Activated CD8-positive, alpha-beta T cell treated with anti-CD3 and anti-CD28 coated beads, Interleukin-2, amount 10 ng/mL, durations not matched to agents 7 days and 5 days (primary cell): ENCODE measurements around the gene INPP4A. TPM values are rescaled to one million over a fixed set of nuclear protein-coding genes. Genes with fewer than 3 reads are reported as not detected.

ENCODE experiments used
- ATAC-seq: fragments of 150-1000 bp; cut with Tn5 transposase; one replicate; pipeline ENCODE4 v1.10.0; 2021; ENCODE audit warnings: moderate library complexity
- CTCF ChIA-PET: fragments of 350-600 bp; sonication (Branson Sonifier 250); formaldehyde crosslinking; loops from one replicate; lab custom pipeline; 2021; ENCODE audit warnings: antibody characterized with exemption; lab: Charles Lee
- POLR2A ChIA-PET: fragments of 350-600 bp; sonication (Branson Sonifier 250); formaldehyde crosslinking; loops from one replicate; lab custom pipeline; 2021; ENCODE audit warnings: antibody characterized with exemption; lab: Charles Lee
- DNase-seq: peaks from one replicate; pipeline ENCODE4 v3.0.0-alpha.2; 2020
- H3K27ac Mint-ChIP-seq: one replicate; pipeline ENCODE4 v1.8.0; 2021; ENCODE audit warnings: mild to moderate bottlenecking, mixed read lengths
- H3K27me3 Mint-ChIP-seq: one replicate; pipeline ENCODE4 v1.8.0; 2021; ENCODE audit warnings: low read depth, mixed read lengths
- H3K36me3 Mint-ChIP-seq: one replicate; pipeline ENCODE4 v1.8.0; 2021; ENCODE audit warnings: low read depth, mixed read lengths
- H3K4me1 Mint-ChIP-seq: one replicate; pipeline ENCODE4 v1.8.0; 2021; ENCODE audit warnings: low read depth, mixed read lengths
- H3K4me3 Mint-ChIP-seq: one replicate; pipeline ENCODE4 v1.8.0; 2021; ENCODE audit warnings: mild to moderate bottlenecking, mixed read lengths
- H3K9me3 Mint-ChIP-seq: one replicate; pipeline ENCODE4 v1.8.0; 2022; ENCODE audit warnings: mixed read lengths; ENCODE audit not compliant: insufficient read depth
- total RNA-seq, 2 experiments: library from RNA; stranded (reverse); gene quantifications; one replicate each; pipeline ENCODE4 v1.2.3, GENCODE V29; 2021

INPP4A gene
- total RNA-seq, 2 experiments from 2014 or later: 152 to 157 TPM

DNA sequence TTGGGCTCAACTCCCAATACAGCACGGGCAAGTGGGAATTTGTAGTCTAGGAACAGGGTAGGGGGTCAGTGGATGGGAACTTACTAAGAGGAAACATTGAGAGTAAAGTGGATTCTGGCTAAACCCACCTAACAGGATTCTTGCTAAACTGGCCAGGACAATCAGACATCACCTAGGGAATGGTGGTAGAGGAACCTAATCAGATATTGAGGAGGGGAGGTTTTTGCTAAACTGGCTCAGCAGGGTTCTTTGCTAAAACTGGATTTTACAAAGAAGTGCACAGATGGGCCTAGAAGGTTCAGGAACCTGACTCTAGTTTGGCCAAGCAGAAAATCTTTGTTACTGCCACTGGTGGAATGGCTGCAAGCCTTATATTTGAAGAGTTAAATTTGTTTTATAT is 55.9 kb downstream of the INPP4A start:
- DNase-seq: no peak
- no peak for ATAC-seq
- peaks cover 68% of the 10 kb centered on the region for H3K4me1 Mint-ChIP-seq
- H3K27ac Mint-ChIP-seq: no peak overlapping the region
- peaks cover 89% of the 10 kb centered on the region for H3K36me3 Mint-ChIP-seq
- CTCF ChIA-PET: no interaction called here
- POLR2A ChIA-PET: no interaction called here
- H3K27me3 Mint-ChIP-seq: no peaks in the 10 kb centered on the region
- H3K4me3 Mint-ChIP-seq: no peak overlapping the region
- H3K9me3 Mint-ChIP-seq: peaks cover 20% of the 10 kb centered on the region

DNA sequence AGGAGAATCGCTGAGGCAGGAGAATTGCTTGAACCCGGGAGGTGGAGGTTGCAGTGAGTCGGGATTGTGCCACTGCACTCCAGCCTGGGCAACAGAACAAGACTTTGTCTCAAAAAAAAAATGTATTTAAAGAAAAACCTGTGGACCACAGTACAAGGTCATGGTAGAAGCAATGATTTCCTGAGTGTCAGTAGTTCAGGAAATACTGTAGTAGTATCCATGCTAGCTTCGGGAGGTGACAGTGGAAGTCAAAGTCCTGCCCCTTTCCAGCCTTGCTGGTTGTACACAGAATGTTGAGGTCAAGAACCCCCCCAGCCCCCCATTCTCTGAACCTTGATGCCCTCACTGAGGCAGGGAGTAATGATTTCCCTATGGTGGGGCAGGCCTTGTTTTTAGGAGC is 56.6 kb downstream of the INPP4A start:
- no peaks in the 10 kb centered on the region for H3K27me3 Mint-ChIP-seq
- no peak for DNase-seq
- H3K4me3 Mint-ChIP-seq: no peak overlapping the region
- ChIA-PET POLR2A (no interaction called here), CTCF (no interaction called here)
- H3K36me3 Mint-ChIP-seq: peaks cover 83% of the 10 kb centered on the region
- no peak for ATAC-seq
- no peak overlapping the region for H3K27ac Mint-ChIP-seq
- peaks cover 74% of the 10 kb centered on the region for H3K4me1 Mint-ChIP-seq
- peaks cover 14% of the 10 kb centered on the region for H3K9me3 Mint-ChIP-seq

DNA sequence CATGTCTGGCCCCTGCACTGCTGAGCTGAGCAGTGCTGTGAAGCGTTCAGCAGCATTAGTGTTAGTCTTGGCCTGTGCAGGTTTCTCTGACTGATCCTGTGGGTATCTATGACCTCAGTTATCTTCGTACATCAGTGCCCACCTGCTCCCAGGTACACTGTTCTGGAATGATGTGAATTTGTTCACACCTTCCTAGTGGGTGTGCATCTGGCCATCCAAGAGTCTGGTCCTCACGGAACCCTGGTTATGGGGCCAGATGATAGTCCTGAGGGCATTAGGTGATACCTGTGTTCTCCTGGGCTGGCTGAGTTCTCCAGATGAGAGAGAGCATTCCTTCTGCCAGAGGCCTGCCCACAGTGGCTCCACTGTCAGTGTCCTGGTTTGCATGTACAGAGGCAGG is 57.2 kb downstream of the INPP4A start:
- Mint-ChIP-seq H3K4me1 (peaks cover 81% of the 10 kb centered on the region), H3K36me3 (peaks cover 83% of the 10 kb centered on the region), H3K27ac (peak overlapping the region; percentile 2), H3K4me3 (no peak overlapping the region), H3K27me3 (no peaks in the 10 kb centered on the region), H3K9me3 (peaks cover 9% of the 10 kb centered on the region)
- no peak for ATAC-seq
- POLR2A ChIA-PET: no interaction called here
- CTCF ChIA-PET: interaction anchor here (4.5 kb wide), 1 partner anchor 15 kb away, joined by 26 read pairs; no protein-coding TSS in a partner anchor
- DNase-seq: no peak

DNA sequence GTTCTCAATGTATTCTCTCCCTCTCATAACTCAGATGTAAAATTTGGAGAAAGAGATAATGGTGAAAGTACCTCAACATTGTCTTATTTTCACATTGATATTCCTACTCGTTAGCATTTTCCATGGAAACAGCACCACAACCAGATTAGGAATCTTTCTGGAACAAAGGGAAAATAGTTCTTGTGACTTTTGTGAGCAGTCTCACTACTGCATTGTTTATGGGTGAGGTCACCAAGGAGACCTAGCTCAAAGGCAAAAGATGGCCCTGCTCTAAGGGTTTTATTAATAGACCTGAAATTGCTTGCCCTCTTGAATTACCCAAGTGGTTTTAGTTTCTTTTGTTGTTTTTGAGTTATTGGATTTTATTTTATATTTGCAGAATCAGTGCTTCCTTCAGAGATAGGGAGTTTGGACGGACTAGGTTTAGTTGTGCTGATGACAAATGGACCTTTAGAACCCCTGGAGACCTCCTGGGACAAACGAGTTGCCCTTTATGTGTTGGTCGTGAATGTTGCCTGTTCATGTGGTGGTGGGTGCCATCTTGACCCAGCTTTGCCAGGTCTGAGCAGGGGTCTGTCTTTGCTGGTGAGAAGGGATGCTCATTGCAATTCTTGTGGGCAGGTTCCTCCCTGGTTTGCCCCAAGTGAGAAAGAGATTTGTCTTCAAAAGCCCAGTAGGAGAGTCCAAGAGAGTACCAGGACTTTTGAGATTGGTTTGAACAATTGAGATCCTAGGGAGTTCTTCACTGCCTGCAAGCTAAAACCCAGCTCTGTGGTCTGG is 58.1 kb downstream of the INPP4A start:
- peaks cover 86% of the 10 kb centered on the region for H3K4me1 Mint-ChIP-seq
- DNase-seq: no peak
- CTCF ChIA-PET: interaction anchor here (0.8 to 4.5 kb wide), 4 partner anchors 16 to 659 kb away, joined by 3 to 26 read pairs (median 6); no protein-coding TSS in a partner anchor
- H3K27ac Mint-ChIP-seq: peak overlapping the region; percentile 16
- H3K36me3 Mint-ChIP-seq: peaks cover 80% of the 10 kb centered on the region
- no peak overlapping the region for H3K4me3 Mint-ChIP-seq
- peaks cover under 1% of the 10 kb centered on the region for H3K9me3 Mint-ChIP-seq
- ATAC-seq: no peak
- H3K27me3 Mint-ChIP-seq: no peaks in the 10 kb centered on the region
- POLR2A ChIA-PET: no interaction called here

DNA sequence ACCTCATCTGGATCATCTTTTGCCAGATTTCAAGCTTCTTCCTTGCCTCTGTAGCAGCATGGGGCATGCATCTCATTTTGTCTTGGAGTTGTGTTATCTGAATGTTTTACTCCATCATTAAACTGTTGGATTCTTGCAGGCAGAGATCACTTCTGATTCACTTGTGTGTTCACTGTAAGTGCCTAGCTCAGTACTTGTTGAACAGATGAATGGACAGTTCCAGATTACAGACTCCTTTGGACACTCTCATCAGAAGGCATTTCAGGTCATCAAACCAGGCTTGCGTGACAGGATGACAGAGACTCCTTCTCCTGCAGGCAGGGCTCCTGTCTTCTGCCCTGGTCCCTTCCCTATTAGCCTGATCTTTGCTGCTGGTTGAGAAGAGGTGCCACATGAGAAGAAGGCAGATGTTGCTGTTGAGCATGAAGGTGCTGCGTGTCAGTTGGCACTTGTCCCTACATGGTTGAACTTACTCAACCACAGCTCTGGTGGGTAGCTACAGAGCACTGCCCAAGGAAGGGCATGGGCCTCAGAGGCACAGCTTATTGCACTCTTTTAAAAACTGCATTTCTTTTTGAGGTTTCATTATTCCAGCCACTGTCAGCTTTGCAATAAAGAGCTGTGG is 58.9 kb downstream of the INPP4A start:
- ATAC-seq: no peak
- POLR2A ChIA-PET: interaction anchor here (0.7 kb wide), 1 partner anchor 40 kb away, joined by 4 read pairs; no protein-coding TSS in a partner anchor

DNA sequence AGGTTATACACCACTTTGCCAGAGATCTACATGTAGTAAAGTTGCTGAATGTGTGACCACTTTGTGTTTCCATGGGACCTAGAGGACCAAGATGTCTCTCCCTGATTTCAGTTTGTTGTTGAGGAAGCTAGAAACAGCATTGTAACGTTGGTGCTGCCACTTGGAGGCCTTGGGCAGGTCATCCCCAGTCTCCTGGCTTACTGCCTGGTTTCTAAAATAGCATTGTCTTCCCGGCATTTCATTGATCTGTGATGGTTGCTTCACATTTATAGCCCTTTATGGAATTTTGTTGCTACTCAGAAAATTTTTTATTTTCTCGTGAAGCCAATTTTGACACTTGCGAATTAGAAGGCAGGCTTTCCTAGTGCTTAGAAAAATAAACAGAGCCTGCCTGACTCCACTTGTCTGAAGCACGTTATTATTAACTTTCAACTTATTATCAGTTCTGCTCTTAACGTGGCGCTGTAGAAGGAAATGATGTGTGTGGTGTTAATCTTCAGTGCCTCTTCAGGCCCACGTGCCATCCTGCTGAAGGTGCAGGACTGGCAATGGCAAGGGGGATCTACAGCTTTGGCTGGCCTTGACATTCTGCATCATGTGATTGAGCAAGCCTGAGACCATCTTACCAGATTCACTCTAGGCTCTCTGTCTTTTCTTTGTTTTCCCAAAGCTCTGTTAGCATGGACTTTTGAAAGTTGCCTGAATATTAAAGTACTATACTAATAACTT is 59.9 kb downstream of the INPP4A start:
- Mint-ChIP-seq H3K4me3 (no peak overlapping the region), H3K9me3 (no peaks in the 10 kb centered on the region)
- CTCF ChIA-PET: interaction anchor here (0.7 to 4.5 kb wide), 10 partner anchors 10 to 92 kb away, joined by 3 to 26 read pairs (median 4); no protein-coding TSS in a partner anchor

More for the DNA sequence above, 58.9 kb downstream of the INPP4A start:
- CTCF ChIA-PET: interaction anchor here (0.7 to 4.5 kb wide), 6 partner anchors 16 to 660 kb away, joined by 3 to 26 read pairs (median 4); no protein-coding TSS in a partner anchor
- Mint-ChIP-seq H3K27me3 (no peaks in the 10 kb centered on the region), H3K9me3 (no peaks in the 10 kb centered on the region), H3K4me3 (no peak overlapping the region), H3K36me3 (peaks cover 80% of the 10 kb centered on the region), H3K27ac (peak overlapping the region; percentile 16), H3K4me1 (peaks cover 86% of the 10 kb centered on the region)
- no peak for DNase-seq

DNA sequence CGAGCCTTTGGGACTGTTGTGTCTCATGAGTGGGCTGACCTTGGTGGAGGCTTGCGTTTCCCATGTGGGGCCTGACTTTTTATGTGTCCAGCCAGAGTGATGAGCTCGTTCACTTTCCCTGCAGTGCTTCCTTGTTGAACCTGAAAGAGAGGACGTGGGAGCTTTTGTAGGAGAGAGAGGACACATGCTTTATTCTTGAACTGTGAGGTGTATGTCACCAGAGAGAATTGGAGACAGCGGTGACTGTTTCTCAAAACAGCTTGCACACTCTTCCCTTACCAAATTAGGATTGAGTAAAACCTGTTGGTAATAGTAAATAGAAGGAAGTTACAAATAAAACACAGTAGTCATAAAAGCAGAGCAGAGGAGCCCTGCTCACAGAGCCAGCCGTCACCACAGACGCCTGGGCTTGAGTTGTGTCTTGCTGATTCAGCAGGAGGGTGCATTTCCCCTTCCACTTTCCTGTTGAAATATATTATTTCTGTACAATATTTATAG is 60.7 kb downstream of the INPP4A start:
- CTCF ChIA-PET: interaction anchor here (0.9 to 4.5 kb wide), 8 partner anchors 9 to 59 kb away, joined by 3 to 26 read pairs (median 3); no protein-coding TSS in a partner anchor
- Mint-ChIP-seq H3K4me1 (peaks cover 90% of the 10 kb centered on the region), H3K36me3 (peaks cover 74% of the 10 kb centered on the region), H3K9me3 (no peaks in the 10 kb centered on the region), H3K27ac (no peak overlapping the region), H3K27me3 (no peaks in the 10 kb centered on the region), H3K4me3 (no peak overlapping the region)
- POLR2A ChIA-PET: no interaction called here
- DNase-seq: no peak
- ATAC-seq: peak; percentile 24

More for the DNA sequence above, 59.9 kb downstream of the INPP4A start:
- ATAC-seq: no peak
- H3K27ac Mint-ChIP-seq: peak overlapping the region; percentile 12
- DNase-seq: no peak
- POLR2A ChIA-PET: interaction anchor here (0.7 kb wide), 1 partner anchor 41 kb away, joined by 4 read pairs; no protein-coding TSS in a partner anchor
- H3K36me3 Mint-ChIP-seq: peaks cover 74% of the 10 kb centered on the region
- H3K27me3 Mint-ChIP-seq: no peaks in the 10 kb centered on the region
- H3K4me1 Mint-ChIP-seq: peaks cover 90% of the 10 kb centered on the region

DNA sequence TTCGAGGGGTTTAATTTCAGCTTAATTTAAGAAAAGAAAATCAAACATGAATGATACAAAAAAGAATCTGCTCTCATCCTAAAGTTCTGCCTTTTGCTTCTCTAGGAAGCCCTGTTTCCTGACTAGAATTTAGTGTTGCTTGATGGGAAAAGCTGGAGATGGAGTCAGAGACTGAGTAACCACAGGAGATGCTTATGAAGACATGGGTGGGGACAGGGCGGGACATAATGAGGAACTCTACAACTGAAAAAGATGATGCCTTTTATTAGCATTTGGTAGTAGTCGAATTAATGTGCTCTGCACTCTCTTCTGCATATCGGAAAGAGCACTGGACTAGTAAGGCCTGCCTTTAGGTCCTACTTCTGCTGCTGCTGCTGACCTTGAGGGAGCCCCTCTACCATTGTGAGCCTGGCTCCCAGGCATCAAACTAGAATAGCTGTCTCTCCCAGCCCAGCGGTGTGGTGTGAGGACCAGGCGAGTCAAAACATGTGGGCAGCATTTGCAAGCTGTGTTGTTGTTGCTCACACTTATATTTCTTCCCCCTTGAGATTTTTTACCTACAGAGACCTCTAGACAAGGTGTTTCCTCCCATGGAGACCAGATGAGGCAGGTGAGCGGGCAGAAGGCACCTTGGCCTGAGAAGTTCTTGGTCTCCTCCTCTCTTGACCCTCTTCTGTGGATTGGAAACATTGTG is 61.5 kb downstream of the INPP4A start:
- ChIA-PET POLR2A (no interaction called here), CTCF (interaction anchor here (0.9 to 4.5 kb wide), 6 partner anchors 8 to 59 kb away, joined by 3 to 26 read pairs (median 3); no protein-coding TSS in a partner anchor)
- Mint-ChIP-seq H3K9me3 (no peaks in the 10 kb centered on the region), H3K27ac (peak overlapping the region; percentile 33), H3K27me3 (no peaks in the 10 kb centered on the region), H3K4me1 (peaks cover 91% of the 10 kb centered on the region), H3K4me3 (no peak overlapping the region), H3K36me3 (peaks cover 74% of the 10 kb centered on the region)
- ATAC-seq: no peak
- no peak for DNase-seq

DNA sequence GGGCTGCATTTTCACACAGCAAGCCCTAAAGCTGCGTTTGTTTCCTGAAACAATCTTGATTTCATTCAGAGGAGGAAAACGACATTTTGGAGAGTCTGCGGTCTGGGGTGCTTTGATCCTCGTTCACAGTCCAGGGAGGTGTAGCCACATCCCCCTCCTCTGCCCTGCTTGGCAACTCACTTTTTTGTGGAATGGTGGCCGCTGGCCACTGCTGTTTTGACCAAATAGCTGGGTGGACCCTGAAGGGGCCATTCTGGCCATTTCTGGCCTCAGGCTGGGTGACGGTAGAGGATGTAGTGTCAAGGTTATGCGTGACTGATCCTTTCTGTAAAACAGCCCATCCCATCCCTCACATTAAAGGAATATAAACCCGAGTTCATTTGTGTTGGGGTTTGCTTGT is 62.2 kb downstream of the INPP4A start:
- ChIA-PET CTCF (interaction anchor here (1.1 to 3.0 kb wide), 5 partner anchors 9 to 94 kb away, joined by 3 to 15 read pairs (median 4); no protein-coding TSS in a partner anchor), POLR2A (no interaction called here)
- H3K4me1 Mint-ChIP-seq: peaks cover 95% of the 10 kb centered on the region
- no peaks in the 10 kb centered on the region for H3K27me3 Mint-ChIP-seq
- H3K4me3 Mint-ChIP-seq: no peak overlapping the region
- ATAC-seq (no peak), DNase-seq (no peak)
- peaks cover 77% of the 10 kb centered on the region for H3K36me3 Mint-ChIP-seq
- H3K9me3 Mint-ChIP-seq: no peaks in the 10 kb centered on the region
- peak overlapping the region; percentile 47 for H3K27ac Mint-ChIP-seq

DNA sequence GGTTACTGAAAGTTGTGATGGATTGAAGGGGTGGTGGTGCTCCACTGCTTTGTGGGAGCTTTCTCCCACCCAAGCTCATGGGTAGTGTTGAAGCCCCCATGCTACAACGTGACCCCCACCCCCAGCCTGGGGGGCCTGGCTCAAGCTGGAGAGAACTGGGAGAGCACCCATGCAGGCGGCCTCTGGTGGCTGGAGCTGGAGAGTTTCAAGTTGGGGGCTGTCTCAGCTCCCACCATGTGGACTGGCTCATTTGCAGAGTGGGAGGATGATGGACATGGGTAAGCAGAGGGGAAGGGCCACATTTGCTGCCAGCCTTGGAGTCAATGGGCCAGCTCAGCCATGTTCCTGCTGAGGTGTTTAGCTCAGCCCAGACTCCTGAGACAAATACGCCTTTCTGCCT is 62.8 kb downstream of the INPP4A start:
- ChIA-PET POLR2A (interaction anchor here (1.4 kb wide), 1 partner anchor 19 kb away, joined by 3 read pairs; no protein-coding TSS in a partner anchor), CTCF (interaction anchor here (0.7 to 3.0 kb wide), 8 partner anchors 11 to 97 kb away, joined by 3 to 15 read pairs (median 4); no protein-coding TSS in a partner anchor)
- Mint-ChIP-seq H3K36me3 (peaks cover 76% of the 10 kb centered on the region), H3K9me3 (no peaks in the 10 kb centered on the region), H3K27me3 (no peaks in the 10 kb centered on the region), H3K4me1 (peaks cover 96% of the 10 kb centered on the region), H3K27ac (peak overlapping the region; percentile 47), H3K4me3 (no peak overlapping the region)
- DNase-seq (no peak), ATAC-seq (no peak)
